Endothelial cell (in vitro differentiated cells): ENCODE measurements around the gene SMTNL2. TPM values are rescaled to one million over a fixed set of nuclear protein-coding genes. Genes with fewer than 3 reads are reported as not detected.

Source experiments
- DNase-seq: peaks from one replicate; pipeline ENCODE4 v3.0.0; 2021; ENCODE audit warnings: low spot score
- H3K27ac Mint-ChIP-seq: one replicate; pipeline ENCODE4 v1.8.0; 2021; ENCODE audit warnings: mixed read lengths, inconsistent platforms; ENCODE audit not compliant: unreplicated experiment
- H3K27me3 Mint-ChIP-seq: one replicate; pipeline ENCODE4 v1.8.0; 2021; ENCODE audit warnings: mild to moderate bottlenecking, moderate library complexity, mixed read lengths, inconsistent platforms; ENCODE audit not compliant: unreplicated experiment
- H3K36me3 Mint-ChIP-seq: one replicate; pipeline ENCODE4 v1.8.0; 2021; ENCODE audit warnings: mild to moderate bottlenecking, low read depth, mixed read lengths, inconsistent platforms; ENCODE audit not compliant: unreplicated experiment
- H3K4me1 Mint-ChIP-seq: one replicate; pipeline ENCODE4 v1.8.0; 2021; ENCODE audit warnings: mild to moderate bottlenecking, mixed read lengths, inconsistent platforms; ENCODE audit not compliant: unreplicated experiment
- H3K4me3 Mint-ChIP-seq: one replicate; pipeline ENCODE4 v1.8.0; 2021; ENCODE audit warnings: mild to moderate bottlenecking, mixed read lengths, inconsistent platforms; ENCODE audit not compliant: unreplicated experiment
- H3K9me3 Mint-ChIP-seq: one replicate; pipeline ENCODE4 v1.8.0; 2021; ENCODE audit warnings: mixed read lengths, inconsistent platforms; ENCODE audit not compliant: unreplicated experiment
- total RNA-seq: library from RNA; stranded (reverse); fragmentation: NEBNext Ultra II Directional; extraction: Animal tissue kit (Norgen Biotek cat#: 25700); gene quantifications from one replicate; pipeline ENCODE4 v1.2.1, GENCODE V29; 2021; ENCODE audit not compliant: unreplicated experiment
- TF ChIP-seq, protein P1 (sequence below): fragments of 200-600 bp; sonication (generic); IDR thresholded peaks from one replicate; pipeline ENCODE4 v1.5.0; 2021; ENCODE audit warnings: antibody characterized with exemption; ENCODE audit not compliant: unreplicated experiment

Gene SMTNL2
- total RNA-seq, 1 donor from 2014 or later: 0.59 TPM

DNA sequence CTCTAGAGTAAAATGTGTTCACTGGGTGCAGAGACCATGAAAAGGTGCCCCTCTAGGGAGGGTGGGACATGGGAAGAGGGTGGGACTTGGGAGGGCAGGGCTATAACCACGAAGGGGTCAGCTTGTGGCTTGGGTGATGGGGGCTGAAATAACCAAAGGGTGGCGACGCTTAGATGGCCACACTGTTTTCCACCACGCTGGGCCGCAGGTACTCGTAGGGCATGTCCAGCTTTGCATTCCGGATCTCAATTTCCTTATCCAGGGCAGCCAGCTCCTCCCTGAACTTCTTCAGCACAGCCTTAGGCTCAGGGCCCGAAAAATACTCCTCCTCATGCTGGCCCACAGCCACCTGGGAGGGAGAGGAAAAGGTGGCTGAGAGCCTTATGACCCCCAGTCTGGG, 47.1 kb downstream of the SMTNL2 start:
- TF ChIP-seq, protein P1, sequence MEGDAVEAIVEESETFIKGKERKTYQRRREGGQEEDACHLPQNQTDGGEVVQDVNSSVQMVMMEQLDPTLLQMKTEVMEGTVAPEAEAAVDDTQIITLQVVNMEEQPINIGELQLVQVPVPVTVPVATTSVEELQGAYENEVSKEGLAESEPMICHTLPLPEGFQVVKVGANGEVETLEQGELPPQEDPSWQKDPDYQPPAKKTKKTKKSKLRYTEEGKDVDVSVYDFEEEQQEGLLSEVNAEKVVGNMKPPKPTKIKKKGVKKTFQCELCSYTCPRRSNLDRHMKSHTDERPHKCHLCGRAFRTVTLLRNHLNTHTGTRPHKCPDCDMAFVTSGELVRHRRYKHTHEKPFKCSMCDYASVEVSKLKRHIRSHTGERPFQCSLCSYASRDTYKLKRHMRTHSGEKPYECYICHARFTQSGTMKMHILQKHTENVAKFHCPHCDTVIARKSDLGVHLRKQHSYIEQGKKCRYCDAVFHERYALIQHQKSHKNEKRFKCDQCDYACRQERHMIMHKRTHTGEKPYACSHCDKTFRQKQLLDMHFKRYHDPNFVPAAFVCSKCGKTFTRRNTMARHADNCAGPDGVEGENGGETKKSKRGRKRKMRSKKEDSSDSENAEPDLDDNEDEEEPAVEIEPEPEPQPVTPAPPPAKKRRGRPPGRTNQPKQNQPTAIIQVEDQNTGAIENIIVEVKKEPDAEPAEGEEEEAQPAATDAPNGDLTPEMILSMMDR: no peak
- Mint-ChIP-seq H3K36me3 (peaks cover 3% of the 10 kb centered on the region), H3K4me1 (peaks cover 25% of the 10 kb centered on the region), H3K9me3 (no peaks in the 10 kb centered on the region), H3K4me3 (peak overlapping the region; percentile 88), H3K27ac (no peak overlapping the region), H3K27me3 (peaks cover 1% of the 10 kb centered on the region)
- DNase-seq: no peak

DNA sequence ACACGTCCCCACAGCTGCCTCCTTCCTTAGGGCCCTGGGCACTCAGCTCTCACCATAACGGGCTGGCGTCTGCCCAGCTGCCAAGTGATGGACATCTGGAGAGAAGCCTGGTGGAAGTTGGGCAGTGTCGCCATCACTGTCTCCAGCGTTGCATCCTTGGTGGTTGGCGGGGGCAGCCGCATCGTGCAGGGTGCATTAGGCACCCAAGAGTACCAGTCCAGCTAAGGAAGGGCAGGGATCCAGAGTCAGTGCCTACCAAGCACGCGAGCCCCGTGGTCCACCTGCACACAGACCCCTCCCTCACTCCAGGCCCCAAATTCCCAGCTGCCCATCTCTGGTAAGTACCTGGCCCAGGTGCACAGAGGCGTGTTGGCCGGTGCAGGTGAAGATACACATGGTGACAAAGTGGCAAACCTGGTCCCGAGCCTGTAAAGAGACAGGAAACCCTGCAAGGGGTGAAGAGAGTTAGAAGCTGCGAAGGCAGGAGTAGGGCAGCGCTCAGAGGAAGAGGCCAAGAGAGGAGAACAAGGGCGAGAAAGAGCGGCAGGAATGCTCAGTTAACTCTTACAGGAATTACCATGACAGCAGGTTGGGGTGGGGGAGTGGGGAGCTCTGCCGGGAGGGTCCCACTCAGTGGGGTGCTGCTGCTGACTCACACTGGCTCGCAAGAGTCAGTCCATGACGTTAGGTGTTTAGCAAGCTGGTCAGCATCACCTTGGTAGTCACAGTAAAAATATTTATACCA, 47.7 kb downstream of the SMTNL2 start:
- TF ChIP-seq, protein P1: no peak
- no peak for DNase-seq
- peaks cover 1% of the 10 kb centered on the region for H3K27me3 Mint-ChIP-seq
- peaks cover 20% of the 10 kb centered on the region for H3K4me1 Mint-ChIP-seq
- H3K36me3 Mint-ChIP-seq: peaks cover 3% of the 10 kb centered on the region
- no peak overlapping the region for H3K4me3 Mint-ChIP-seq
- H3K9me3 Mint-ChIP-seq: no peaks in the 10 kb centered on the region
- no peak overlapping the region for H3K27ac Mint-ChIP-seq

DNA sequence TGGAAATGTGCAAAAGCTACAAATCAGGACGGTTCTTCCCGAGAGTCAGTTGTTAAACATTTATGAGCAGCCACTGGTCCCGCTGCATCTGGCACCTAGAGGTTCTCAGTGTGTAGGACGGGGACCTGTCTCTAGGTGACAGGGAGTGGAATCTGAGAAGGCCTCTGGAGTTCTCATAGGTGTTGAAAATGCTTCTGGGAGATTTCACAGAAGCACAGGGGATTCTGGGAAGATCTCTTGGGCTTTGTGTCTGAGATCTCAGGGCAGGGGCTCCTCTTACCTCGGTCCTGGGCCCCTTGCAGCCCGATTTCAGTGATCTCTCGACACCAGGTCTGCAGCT, 48.2 kb downstream of the SMTNL2 start:
- H3K27ac Mint-ChIP-seq: no peak overlapping the region
- no peak for DNase-seq
- TF ChIP-seq, protein P1: no peak
- no peak overlapping the region for H3K4me3 Mint-ChIP-seq
- H3K27me3 Mint-ChIP-seq: peaks cover 1% of the 10 kb centered on the region
- peaks cover 3% of the 10 kb centered on the region for H3K36me3 Mint-ChIP-seq
- H3K4me1 Mint-ChIP-seq: peaks cover 15% of the 10 kb centered on the region
- no peaks in the 10 kb centered on the region for H3K9me3 Mint-ChIP-seq

DNA sequence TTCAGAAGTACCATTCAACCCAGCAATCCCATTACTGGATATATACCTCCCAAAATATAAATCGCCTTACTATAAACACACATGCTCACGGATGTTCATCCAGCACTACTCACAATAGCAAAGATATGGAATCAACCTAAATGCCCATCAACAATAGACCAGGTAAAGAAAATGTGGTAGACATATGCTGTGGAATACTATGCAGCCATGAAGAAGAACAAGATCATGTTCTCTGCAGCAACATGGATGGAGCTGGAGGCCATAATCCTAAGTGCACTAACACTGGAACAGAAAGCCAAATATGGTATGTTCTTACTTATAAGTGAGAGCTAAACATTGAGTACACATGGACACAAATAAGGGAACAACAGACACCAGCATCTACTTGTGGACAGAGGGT, 49.3 kb downstream of the SMTNL2 start:
- Mint-ChIP-seq H3K27me3 (peaks cover 5% of the 10 kb centered on the region), H3K4me1 (peaks cover 15% of the 10 kb centered on the region), H3K4me3 (no peak overlapping the region), H3K27ac (no peak overlapping the region), H3K9me3 (no peaks in the 10 kb centered on the region), H3K36me3 (peaks cover 7% of the 10 kb centered on the region)
- no peak for DNase-seq
- TF ChIP-seq, protein P1: no peak

DNA sequence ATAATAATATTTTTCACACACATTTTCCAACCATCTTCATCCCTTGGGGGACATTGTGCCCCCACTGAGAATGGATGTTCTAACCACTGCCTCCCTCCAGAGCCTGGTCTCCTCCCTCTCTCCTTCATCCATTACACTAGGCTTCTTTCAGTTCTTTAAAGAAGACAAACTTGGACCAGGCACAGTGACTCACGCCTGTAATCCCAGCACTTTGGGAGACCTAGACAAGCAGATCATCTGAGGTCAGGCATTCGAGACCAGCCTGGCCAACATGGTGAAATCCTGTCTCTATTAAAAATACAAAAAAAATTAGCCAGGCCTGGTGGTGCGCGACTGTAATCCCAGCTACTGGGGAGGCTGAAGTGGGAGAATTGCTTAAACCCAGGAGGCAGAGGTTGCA, 50.6 kb downstream of the SMTNL2 start:
- TF ChIP-seq, protein P1: no peak
- Mint-ChIP-seq H3K27me3 (peaks cover 6% of the 10 kb centered on the region), H3K4me1 (peaks cover 22% of the 10 kb centered on the region), H3K27ac (no peak overlapping the region), H3K36me3 (peaks cover 8% of the 10 kb centered on the region), H3K4me3 (no peak overlapping the region), H3K9me3 (no peaks in the 10 kb centered on the region)
- DNase-seq: no peak
